Activated T-cell treated with anti-CD3 and anti-CD28 coated beads, Interleukin-2, amount 50 U/mL, for 48 hours (primary cell): ENCODE results near the gene C17orf100.

Experiments used
- DNase-seq, 2 experiments: peaks; one replicate each; pipeline ENCODE4 v3.0.0-alpha.2; 2020

C17orf100 gene

GRCh38 chr17:6651354-6651918 lies at the start of gene C17orf100, which contains the start of gene MED31:
TSS of gene C17orf100 (plus strand) at chr17:6651762. CDS start at chr17:6651914, 152 bp downstream.
TSS of gene MED31 (minus strand) at chr17:6651605. CDS start at chr17:6651528, 77 bp downstream.
- DNase-seq, result peak; percentile 96 to 97

- DNase-seq, result no peak
Measured at GRCh38 chr17:6602141-6602540, 49.4 kb upstream of the C17orf100 start.

- no peak for DNase-seq
Measured at GRCh38 chr17:6603744-6604325, 47.7 kb upstream of the C17orf100 start.

GRCh38 chr17:6605142-6605541 lies 46.4 kb upstream of the C17orf100 start:
- no peak for DNase-seq

GRCh38 chr17:6608321-6608720 lies 43.2 kb upstream of the C17orf100 start:
- no peak for DNase-seq

- DNase-seq, result no peak
Measured at GRCh38 chr17:6610011-6610410, 41.6 kb upstream of the C17orf100 start.

- DNase-seq, result no peak
Measured at GRCh38 chr17:6611231-6611630, 40.3 kb upstream of the C17orf100 start.

GRCh38 chr17:6623941-6624340 lies 27.6 kb upstream of the C17orf100 start:
- no peak for DNase-seq

GRCh38 chr17:6626616-6627015 lies 24.9 kb upstream of the C17orf100 start:
- DNase-seq, result no peak

- DNase-seq, result no peak
Measured at GRCh38 chr17:6627019-6627418, 24.5 kb upstream of the C17orf100 start.

- no peak for DNase-seq
Measured at GRCh38 chr17:6630390-6630789, 21.2 kb upstream of the C17orf100 start.

GRCh38 chr17:6632530-6632929 lies 19.0 kb upstream of the C17orf100 start:
- no peak for DNase-seq

GRCh38 chr17:6633263-6633662 lies 18.3 kb upstream of the C17orf100 start:
- DNase-seq, result no peak

GRCh38 chr17:6636105-6636504 lies 15.5 kb upstream of the C17orf100 start:
- no peak for DNase-seq

- no peak for DNase-seq
Measured at GRCh38 chr17:6636616-6637457, 14.7 kb upstream of the C17orf100 start.

- DNase-seq, result no peak
Measured at GRCh38 chr17:6637458-6637840, 14.1 kb upstream of the C17orf100 start.

- DNase-seq, result no peak
Measured at GRCh38 chr17:6638046-6638908, 13.3 kb upstream of the C17orf100 start.

- DNase-seq, result peak in 1 of 2 experiments; percentile 29
Measured at GRCh38 chr17:6639014-6639585, 12.5 kb upstream of the C17orf100 start.

GRCh38 chr17:6639586-6640535 lies 11.7 kb upstream of the C17orf100 start:
- peak in 1 of 2 experiments; percentile 38 for DNase-seq

GRCh38 chr17:6640536-6641246 lies 10.9 kb upstream of the C17orf100 start, which contains the start of the genes KIAA0753 and TXNDC17:
TSS of gene KIAA0753 (minus strand) at chr17:6640711. CDS start at chr17:6635103, 5,608 bp downstream.
TSS of gene TXNDC17 (plus strand) at chr17:6641060. CDS start at chr17:6641083, 23 bp downstream.
- DNase-seq, result peak; percentile 96 to 98
